Caco-2 (cell line): Measurements from ENCODE around the gene GIPR. TPM values are rescaled to one million over a fixed set of nuclear protein-coding genes. Genes with fewer than 3 reads are reported as not detected.
"Not testable (repeated sequence)": the region's sequence is repeated elsewhere in the genome, so short reads cannot be mapped to it uniquely, and the experiment has no call there.

ENCODE experiments used
- BruUV-seq: library from RNA; stranded (reverse); fragments of 400-500 nt; replicated peaks from 2 replicates; lab custom pipeline; 2021; lab: Mats Ljungman, UMichigan
- CTCF ChIA-PET: fragments of 300-600 bp; sonication (Branson Sonifier 250); formaldehyde crosslinking; loops from one replicate; lab custom pipeline; 2022; ENCODE audit warnings: antibody characterized with exemption; lab: Charles Lee
- POLR2A ChIA-PET: fragments of 300-600 bp; sonication (Branson Sonifier 250); formaldehyde crosslinking; loops from one replicate; lab custom pipeline; 2022; ENCODE audit warnings: antibody characterized with exemption; lab: Charles Lee
- DNase-seq, 2 experiments: peaks; one replicate each; pipeline versions ENCODE4 v3.0.0 to v3.0.0-alpha.2; 2020 to 2022
- H3K27me3 ChIP-seq: replicated peaks from 2 replicates; pipeline ENCODE4 v1.6.0; 2011; ENCODE audit warnings: low read length; ENCODE audit not compliant: control insufficient read depth, insufficient read depth
- H3K36me3 ChIP-seq: 2 replicates; pipeline ENCODE4 v1.5.1; 2011; ENCODE audit warnings: low read length; ENCODE audit not compliant: control insufficient read depth, insufficient read depth
- H3K4me1 ChIP-seq: fragments of 250-450 bp; sonication (Bioruptor Pico); 2 replicates; pipeline ENCODE4 v1.5.1; 2020; ENCODE audit warnings: mild to moderate bottlenecking
- H3K4me3 ChIP-seq: 2 replicates; pipeline ENCODE4 v1.5.1; 2011; ENCODE audit warnings: low read depth, mild to moderate bottlenecking, control low read depth, low read length
- H3K9me3 ChIP-seq: fragments of 250-450 bp; sonication (Bioruptor Pico); 2 replicates; pipeline ENCODE4 v1.5.1; 2020; ENCODE audit warnings: mild to moderate bottlenecking, moderate library complexity
- H3K27ac Mint-ChIP-seq: one replicate; pipeline ENCODE4 v1.8.0; 2022; ENCODE audit warnings: mixed read lengths; ENCODE audit not compliant: unreplicated experiment
- H3K27me3 Mint-ChIP-seq: one replicate; pipeline ENCODE4 v1.8.0; 2022; ENCODE audit warnings: mixed read lengths; ENCODE audit not compliant: insufficient read depth, unreplicated experiment
- H3K36me3 Mint-ChIP-seq: one replicate; pipeline ENCODE4 v1.8.0; 2022; ENCODE audit warnings: mild to moderate bottlenecking, mixed read lengths; ENCODE audit not compliant: insufficient read depth, unreplicated experiment
- H3K4me1 Mint-ChIP-seq: one replicate; pipeline ENCODE4 v1.8.0; 2022; ENCODE audit warnings: low read depth, mixed read lengths; ENCODE audit not compliant: unreplicated experiment
- H3K4me3 Mint-ChIP-seq: one replicate; pipeline ENCODE4 v1.8.0; 2022; ENCODE audit warnings: mild to moderate bottlenecking, moderate library complexity, mixed read lengths; ENCODE audit not compliant: unreplicated experiment
- H3K9me3 Mint-ChIP-seq: one replicate; pipeline ENCODE4 v1.8.0; 2022; ENCODE audit warnings: mixed read lengths; ENCODE audit not compliant: unreplicated experiment
- intact Hi-C: fragments of 100-400 bp; cut with micrococcal nuclease; formaldehyde crosslinking; loops from one replicate; pipeline ENCODE4 v1.10.0; 2022; ENCODE audit not compliant: unreplicated experiment
- total RNA-seq: library from RNA; stranded (reverse); gene quantifications from 2 replicates; pipeline ENCODE4 v1.2.3, GENCODE V29; 2022
- TF ChIP-seq, protein P1 (sequence below), 2 experiments: fragments of 200-600 bp in 1 of 2; IDR thresholded peaks; 1 replicate in 1 of 2; 2 replicates in 1 of 2; pipeline versions ENCODE4 v1.5.1 to v1.8.0; 2011 to 2022; ENCODE audit warnings: antibody characterized with exemption in 1 of 2, control low read depth in 1 of 2, inconsistent platforms in 1 of 2, low read depth in 1 of 2, low read length in 1 of 2, mild to moderate bottlenecking in 1 of 2, moderate library complexity in 1 of 2; ENCODE audit not compliant: insufficient read depth in 1 of 2, severe bottlenecking in 1 of 2, unreplicated experiment in 1 of 2

Gene GIPR
- total RNA-seq, 1 experiment from 2014 or later, result 2.6 TPM

- H3K4me3 Mint-ChIP-seq, result no peak overlapping the region
- H3K9me3 Mint-ChIP-seq, result no peaks in the 10 kb centered on the region
- peaks cover 23% of the 10 kb centered on the region for H3K36me3 Mint-ChIP-seq
- DNase-seq, result no peak
- ChIA-PET CTCF (no interaction called here), POLR2A (no interaction called here)
- no peaks in the 10 kb centered on the region for H3K4me1 Mint-ChIP-seq
- TF ChIP-seq, protein P1, sequence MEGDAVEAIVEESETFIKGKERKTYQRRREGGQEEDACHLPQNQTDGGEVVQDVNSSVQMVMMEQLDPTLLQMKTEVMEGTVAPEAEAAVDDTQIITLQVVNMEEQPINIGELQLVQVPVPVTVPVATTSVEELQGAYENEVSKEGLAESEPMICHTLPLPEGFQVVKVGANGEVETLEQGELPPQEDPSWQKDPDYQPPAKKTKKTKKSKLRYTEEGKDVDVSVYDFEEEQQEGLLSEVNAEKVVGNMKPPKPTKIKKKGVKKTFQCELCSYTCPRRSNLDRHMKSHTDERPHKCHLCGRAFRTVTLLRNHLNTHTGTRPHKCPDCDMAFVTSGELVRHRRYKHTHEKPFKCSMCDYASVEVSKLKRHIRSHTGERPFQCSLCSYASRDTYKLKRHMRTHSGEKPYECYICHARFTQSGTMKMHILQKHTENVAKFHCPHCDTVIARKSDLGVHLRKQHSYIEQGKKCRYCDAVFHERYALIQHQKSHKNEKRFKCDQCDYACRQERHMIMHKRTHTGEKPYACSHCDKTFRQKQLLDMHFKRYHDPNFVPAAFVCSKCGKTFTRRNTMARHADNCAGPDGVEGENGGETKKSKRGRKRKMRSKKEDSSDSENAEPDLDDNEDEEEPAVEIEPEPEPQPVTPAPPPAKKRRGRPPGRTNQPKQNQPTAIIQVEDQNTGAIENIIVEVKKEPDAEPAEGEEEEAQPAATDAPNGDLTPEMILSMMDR (IDR thresholded peaks at IDR 0.05; ENCODE audit: insufficient read depth in 1 of 2, low read depth in 1 of 2, low read length in 1 of 2, severe bottlenecking in 1 of 2, unreplicated experiment in 1 of 2), result no peak
- Histone ChIP-seq H3K36me3 (no peaks in the 10 kb centered on the region; the same call in 1 of the 2 replicates), H3K27me3 (no peaks in the 10 kb centered on the region), H3K9me3 (no peaks in the 10 kb centered on the region), H3K4me3 (no peak overlapping the region), H3K4me1 (no peaks in the 10 kb centered on the region)
- intact Hi-C loops, result no loop called here
- H3K27ac Mint-ChIP-seq, result no peak overlapping the region
- H3K27me3 Mint-ChIP-seq, result no peaks in the 10 kb centered on the region
- no TSS peak for BruUV-seq
Observed at GRCh38 chr19:45621976-45622503, 46.0 kb upstream of the GIPR start.

- Histone ChIP-seq H3K4me3 (no peak overlapping the region), H3K36me3 (no peaks in the 10 kb centered on the region), H3K27me3 (no peaks in the 10 kb centered on the region), H3K4me1 (no peaks in the 10 kb centered on the region), H3K9me3 (no peaks in the 10 kb centered on the region)
- intact Hi-C loops, result no loop called here
- DNase-seq, result no peak
- POLR2A ChIA-PET, result no interaction called here
- TF ChIP-seq, protein P1 (IDR thresholded peaks at IDR 0.05; ENCODE audit: insufficient read depth in 1 of 2, low read depth in 1 of 2, low read length in 1 of 2, severe bottlenecking in 1 of 2, unreplicated experiment in 1 of 2), result no peak
- peaks cover 32% of the 10 kb centered on the region for H3K36me3 Mint-ChIP-seq
- H3K9me3 Mint-ChIP-seq, result no peaks in the 10 kb centered on the region
- no peaks in the 10 kb centered on the region for H3K4me1 Mint-ChIP-seq
- no peak overlapping the region for H3K27ac Mint-ChIP-seq
- H3K27me3 Mint-ChIP-seq, result no peaks in the 10 kb centered on the region
- BruUV-seq, result no TSS peak
- CTCF ChIA-PET, result interaction anchor here (1.4 kb wide), 1 partner anchor 17 kb away, joined by 3 read pairs; no protein-coding TSS in a partner anchor
- no peak overlapping the region for H3K4me3 Mint-ChIP-seq
Observed at GRCh38 chr19:45623984-45624383, 44.0 kb upstream of the GIPR start.

DNA sequence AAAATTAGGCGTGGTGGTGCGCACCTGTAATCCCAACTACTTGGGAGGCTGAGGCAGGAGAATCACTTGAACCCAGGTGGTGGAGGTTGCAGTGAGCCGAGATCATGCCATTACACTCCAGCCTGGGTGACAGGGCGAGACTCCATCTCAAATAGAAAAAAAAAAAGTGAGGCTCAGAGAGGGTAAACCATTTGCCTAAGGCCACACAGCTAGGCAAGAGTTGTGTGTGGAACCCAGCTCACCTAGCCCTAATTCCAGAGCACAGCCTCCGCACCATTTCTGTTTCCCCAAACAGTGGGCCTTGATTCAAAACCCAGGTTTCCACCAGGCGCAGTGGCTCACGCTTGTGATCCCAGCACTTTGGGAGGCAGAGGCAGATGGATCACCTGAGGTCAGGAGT is 39.8 kb upstream of the GIPR start:
- H3K9me3 Mint-ChIP-seq, H3K27me3 ChIP-seq, H3K9me3 ChIP-seq, intact Hi-C loops, H3K4me3 Mint-ChIP-seq, BruUV-seq, H3K4me1 Mint-ChIP-seq, H3K4me3 ChIP-seq, DNase-seq, H3K27me3 Mint-ChIP-seq, POLR2A ChIA-PET, H3K4me1 ChIP-seq, H3K27ac Mint-ChIP-seq, H3K36me3 ChIP-seq, CTCF ChIA-PET: not testable (repeated sequence)
- peaks cover 25% of the 10 kb centered on the region for H3K36me3 Mint-ChIP-seq
